OCI-LY1 (cell line): ENCODE data around the gene SIRT7.

Experiments
- EZH2 ChIP-seq: fragments of 200-600 bp; sonication (generic), shearing (Covaris generic); IDR thresholded peaks from 2 replicates; pipeline ENCODE4 v1.8.0; 2017; ENCODE audit warnings: borderline replicate concordance, mixed run types, mild to moderate bottlenecking, antibody characterized with exemption, low read length, moderate library complexity, mixed read lengths
- TF ChIP-seq, protein P1 (sequence below): fragments of 200-600 bp; sonication (generic), shearing (Covaris generic); IDR thresholded peaks from 2 replicates; pipeline ENCODE4 v1.5.1; 2017; ENCODE audit warnings: mild to moderate bottlenecking, antibody characterized with exemption, low read length, moderate library complexity, mixed read lengths

DNA sequence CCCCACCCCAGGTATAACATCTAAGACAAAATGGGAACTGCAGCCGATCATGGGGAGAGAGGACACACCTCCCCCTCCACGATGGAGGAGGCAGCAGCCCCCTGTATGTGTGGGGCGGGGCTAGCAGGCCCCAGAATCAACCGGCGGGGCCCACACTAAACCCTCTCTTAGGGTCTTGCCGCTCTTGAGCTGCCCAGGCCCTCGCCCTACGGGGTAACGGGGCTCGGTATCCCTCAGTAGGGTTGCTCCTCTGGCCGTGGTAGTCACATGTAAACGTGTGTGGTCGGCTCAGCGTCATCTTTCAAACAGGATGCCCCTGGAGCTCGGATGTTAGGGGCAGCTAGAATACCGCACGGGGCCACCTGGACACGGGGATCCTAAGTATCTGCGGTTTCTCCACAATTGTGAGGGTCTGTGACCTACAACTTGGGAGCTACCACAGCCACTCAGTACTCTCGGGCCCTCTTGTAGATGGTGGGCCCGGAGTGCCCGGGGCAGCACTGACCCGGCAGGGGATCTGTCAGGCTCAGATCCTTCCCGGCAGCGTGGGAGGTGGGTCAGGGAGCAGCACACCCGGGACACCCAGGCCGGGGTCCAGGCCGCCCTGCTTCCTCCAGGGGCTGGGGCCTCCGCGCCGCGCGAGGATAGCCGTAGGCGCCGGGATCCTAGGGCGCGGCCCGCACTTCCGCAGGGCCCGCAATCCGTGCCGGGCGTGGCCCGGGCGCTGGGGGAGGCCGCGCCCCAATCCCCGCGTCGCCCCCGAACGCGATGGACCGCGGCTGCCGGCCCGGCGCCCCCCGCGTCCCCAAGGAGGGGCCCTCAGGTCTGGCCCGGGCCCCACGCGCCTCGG, 47.6 kb downstream of the SIRT7 start:
- no peak for TF ChIP-seq EZH2
- TF ChIP-seq, protein P1, sequence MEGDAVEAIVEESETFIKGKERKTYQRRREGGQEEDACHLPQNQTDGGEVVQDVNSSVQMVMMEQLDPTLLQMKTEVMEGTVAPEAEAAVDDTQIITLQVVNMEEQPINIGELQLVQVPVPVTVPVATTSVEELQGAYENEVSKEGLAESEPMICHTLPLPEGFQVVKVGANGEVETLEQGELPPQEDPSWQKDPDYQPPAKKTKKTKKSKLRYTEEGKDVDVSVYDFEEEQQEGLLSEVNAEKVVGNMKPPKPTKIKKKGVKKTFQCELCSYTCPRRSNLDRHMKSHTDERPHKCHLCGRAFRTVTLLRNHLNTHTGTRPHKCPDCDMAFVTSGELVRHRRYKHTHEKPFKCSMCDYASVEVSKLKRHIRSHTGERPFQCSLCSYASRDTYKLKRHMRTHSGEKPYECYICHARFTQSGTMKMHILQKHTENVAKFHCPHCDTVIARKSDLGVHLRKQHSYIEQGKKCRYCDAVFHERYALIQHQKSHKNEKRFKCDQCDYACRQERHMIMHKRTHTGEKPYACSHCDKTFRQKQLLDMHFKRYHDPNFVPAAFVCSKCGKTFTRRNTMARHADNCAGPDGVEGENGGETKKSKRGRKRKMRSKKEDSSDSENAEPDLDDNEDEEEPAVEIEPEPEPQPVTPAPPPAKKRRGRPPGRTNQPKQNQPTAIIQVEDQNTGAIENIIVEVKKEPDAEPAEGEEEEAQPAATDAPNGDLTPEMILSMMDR, result no peak
